Activated T-cell treated with anti-CD3 and anti-CD28 coated beads, Interleukin-2, amount 50 U/mL, for 48 hours (primary cell): Measurements from ENCODE around the gene ANGPTL2.

ENCODE experiments used
- DNase-seq, 2 experiments: peaks; one replicate each; pipeline ENCODE4 v3.0.0-alpha.2; 2020

The ANGPTL2 gene

GRCh38 chr9:127045148-127045547 is 77.3 kb downstream of the ANGPTL2 start:
- no peak for DNase-seq

- DNase-seq, result no peak
Measured at GRCh38 chr9:127039492-127039891, 82.9 kb downstream of the ANGPTL2 start.

GRCh38 chr9:127038531-127038930 is 83.9 kb downstream of the ANGPTL2 start:
- no peak for DNase-seq
